GM19025 (cell line): ENCODE results near the gene RAD51D.
"Not testable (repeated sequence)": the region's sequence is repeated elsewhere in the genome, so short reads cannot be mapped to it uniquely, and the experiment has no call there.

Source experiments
- ATAC-seq: cut with Tn5 transposase; IDR thresholded peaks from one replicate; pipeline ENCODE4 v1.9.1; 2021; ENCODE audit warnings: mild to moderate bottlenecking, low read depth, moderate library complexity; ENCODE audit not compliant: unreplicated experiment

The RAD51D gene

DNA sequence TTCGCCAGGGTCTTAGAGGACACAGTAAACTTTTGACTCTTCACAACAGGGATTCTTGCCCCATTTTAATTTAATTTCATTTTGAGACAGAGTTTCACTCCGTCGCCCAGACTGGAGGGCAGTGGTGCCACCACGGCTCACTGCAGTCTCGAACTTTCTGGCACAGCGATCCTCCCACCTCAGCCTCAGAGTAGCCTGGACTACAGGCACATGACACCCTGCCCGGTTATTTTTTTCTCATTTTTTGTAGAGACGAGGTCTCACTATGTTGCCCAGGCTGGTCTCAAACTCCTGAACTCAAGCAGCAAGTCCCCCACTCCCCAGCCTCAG is 22.8 kb upstream of the RAD51D start:
- ATAC-seq = no peak

DNA sequence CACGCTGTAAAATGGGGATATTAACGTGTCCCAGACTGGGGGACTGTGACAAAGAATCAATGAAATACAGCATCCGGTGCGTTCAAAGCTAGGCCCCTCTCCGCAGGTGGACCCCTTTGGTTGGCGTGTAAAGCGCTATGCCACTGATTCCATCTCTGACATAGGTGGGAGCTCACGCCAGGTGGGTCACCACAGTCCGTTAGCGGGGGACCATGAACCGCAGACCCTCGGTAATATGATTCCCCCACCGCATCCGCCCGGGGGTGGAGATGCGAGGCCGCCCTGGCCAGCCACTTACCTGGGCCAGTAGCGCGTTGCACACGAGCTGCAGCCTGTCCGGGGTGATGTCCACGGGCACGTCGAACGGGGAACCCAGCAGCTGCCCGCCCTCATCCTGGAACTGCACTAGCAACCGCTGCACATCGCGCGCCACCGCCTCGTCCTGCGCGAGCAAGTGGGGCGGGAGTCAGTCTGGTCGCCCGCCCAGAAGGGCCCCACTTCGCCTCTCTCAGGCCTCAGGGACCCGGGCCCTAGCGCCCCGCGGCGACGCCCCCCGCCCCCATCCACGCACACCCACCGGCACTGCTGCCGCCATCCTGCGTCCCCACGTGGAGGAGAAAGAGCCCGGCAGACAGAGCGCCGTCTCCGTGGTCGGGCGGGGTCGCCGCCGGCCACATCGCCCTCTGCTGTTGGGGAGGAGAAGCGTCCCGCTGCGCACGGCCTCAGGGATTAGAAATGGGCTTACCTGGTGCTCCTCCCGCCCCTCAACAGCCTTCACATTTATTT is 22.2 kb upstream of the RAD51D start, which contains the start of gene NLE1:
Gene NLE1 (minus strand): TSS at position 623 of the 786 bp plus-strand sequence. CDS start 28 bp downstream, at position 595.
- peak; percentile 71 for ATAC-seq

DNA sequence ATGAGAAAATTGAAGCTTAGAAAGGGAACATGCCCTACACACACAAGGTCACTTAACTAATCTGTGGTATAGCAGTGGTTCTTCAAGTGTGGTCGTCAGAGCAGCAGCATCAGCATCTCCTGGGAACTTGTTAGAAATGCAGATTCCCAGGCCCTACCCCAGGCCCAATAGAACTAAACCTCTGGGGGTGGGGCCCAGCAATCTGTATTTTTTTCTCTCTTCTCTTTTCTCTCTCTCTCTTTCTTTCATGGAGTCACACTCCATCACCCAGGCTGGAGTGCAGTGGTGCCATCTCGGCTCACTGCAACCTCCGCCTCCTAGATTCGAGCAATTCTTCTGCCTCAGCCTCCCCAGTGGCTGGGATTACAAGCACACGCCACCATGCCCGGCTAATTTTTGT is 18.6 kb upstream of the RAD51D start:
- ATAC-seq = no peak

DNA sequence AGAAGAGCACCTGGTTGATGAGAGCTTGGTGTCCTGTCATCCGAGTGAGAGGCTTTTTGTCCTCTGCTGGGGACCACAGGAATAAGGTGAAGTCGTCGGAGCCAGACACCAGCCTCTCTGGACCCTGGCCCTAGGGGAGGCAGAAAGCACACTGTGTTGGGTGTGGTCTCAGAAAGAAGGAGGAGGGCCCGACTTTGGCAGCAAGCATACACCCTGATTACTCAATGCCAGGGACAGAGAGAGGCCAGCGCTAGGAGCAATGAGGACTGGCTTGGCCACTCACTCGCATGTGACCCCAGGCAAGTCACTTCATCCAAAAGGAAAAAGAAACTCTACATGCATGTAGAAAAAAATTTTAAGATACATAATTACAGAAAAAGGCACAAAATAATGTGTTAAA is 15.7 kb upstream of the RAD51D start:
- ATAC-seq = no peak

DNA sequence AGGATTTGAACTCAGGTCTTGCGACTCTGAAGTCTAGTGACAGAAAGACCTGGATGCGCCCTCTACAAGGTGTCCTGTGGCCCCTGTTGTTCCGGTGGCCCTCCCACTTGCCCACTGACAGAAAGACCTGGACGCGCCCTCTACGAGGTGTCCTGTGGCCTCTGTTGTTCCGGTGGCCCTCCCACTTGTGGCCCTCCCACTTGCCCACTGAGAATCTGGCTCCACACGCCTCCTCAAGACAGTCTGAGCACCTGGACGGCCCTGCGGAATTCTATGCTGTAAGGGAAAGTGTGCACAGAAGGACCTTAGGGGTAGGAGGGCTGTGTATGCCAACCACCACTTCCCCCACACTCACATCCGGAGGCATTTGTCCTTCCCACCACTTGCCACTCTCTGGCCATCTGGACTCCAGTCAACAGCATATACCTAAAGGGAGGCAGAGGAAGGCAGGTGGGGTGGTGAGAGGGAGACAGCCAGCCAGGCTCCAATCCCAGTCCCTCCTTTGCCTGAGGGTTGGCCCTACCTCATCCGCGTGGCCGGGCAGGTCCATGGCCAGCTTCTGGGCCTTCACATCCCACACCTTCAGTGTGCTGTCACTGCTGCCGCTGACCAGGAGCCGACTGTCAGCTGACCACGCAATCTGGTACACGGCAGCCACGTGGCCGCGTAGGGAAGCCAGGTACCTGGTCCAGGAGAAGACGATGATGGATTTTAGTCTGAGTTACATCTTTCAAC is 13.3 kb upstream of the RAD51D start:
- ATAC-seq = no peak

DNA sequence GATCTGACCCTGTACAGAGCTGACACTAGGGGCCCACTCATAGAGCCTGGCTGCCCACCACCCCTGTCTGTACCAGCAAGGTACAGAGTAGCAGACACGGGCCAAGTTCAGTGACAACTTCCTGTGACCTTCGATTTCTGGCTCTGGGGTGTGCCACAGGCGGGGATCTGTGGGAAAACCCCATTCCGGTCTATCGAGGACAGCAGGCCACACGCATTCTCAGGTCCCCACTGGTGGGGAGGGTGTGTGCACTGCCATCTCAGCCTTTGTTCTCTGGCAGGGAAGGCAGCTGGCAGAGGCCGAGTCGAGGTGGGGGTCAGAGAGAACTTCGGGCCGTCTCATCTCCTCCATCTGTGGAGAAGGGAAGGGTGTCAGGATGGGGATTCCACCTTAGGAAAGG is 12.4 kb upstream of the RAD51D start:
- ATAC-seq = no peak

DNA sequence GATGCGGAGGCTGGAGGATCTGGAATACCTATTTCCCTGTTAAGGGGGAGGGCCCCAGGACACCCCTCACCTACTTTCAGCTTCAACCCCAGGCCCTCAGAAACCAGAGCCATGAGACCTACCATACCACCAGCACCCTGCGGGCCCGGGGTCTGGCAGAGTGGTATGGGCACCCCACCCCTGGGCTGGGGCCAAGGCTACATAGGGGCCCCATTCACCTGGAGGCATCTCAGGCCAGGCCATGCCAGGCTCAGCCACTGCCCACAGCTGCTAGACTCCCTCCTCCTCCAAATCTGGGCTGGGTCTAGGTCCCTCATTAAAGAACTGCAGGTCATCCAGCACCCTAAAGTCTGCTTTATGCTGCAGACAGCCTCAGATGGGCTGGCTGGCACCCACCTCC is 10.7 kb upstream of the RAD51D start:
- ATAC-seq = no peak

DNA sequence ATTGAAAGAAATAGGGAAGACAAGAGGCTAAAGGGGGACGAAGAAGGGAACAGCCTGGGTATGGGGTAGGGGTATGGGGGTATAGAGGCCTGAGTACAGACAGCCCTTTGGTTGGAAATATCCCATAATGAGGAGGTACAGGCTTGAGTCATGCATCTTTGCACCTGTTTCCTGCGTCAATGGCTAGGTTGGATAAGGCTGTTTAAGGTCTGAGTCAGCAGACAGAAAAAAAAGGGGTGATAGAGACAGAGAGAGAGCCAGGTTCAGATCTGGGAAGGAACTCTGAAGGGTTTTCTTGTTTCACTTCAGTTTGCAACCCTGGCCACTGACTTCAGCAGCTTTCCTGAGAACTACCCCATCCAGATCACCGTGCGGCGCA is 10.3 kb upstream of the RAD51D start:
- ATAC-seq = no peak

DNA sequence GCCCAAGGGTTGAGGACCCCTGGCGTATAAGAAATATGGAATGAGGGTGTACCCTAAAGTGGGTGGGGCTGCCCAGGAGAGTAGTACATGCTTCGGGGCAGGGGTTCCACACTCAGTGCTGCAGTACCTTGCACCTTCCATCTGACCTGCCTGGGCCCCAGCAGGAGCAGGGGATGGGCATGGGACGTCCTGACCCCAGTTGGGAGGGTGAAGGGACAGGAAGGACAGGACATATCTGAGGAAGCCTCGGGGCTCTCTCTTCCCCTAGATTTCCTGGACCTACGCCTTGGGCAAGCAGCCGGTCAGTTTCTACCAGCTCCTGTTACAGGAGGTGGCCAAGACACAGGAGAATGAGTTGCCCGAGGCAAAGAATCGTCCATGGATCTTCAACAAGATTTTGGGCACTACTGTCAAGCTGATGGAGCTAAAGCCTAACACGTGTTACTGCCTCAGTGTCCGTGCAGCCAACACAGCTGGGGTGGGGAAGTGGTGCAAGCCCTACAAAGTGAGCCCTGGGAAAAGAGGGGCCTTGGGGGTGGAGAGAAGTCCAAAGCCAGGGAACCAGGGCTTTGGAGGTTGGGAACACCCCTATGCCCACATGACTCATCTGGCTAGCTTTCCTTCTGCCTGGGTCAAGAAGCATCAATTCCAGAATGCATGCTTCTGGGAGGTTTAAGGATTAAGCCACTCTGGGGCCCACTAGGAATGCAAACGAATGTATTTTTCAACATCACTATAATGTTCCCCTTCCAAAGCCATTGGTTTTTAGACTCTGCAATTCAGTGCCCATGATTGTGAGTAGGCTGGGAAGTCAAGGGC is 9.7 kb upstream of the RAD51D start:
- no peak for ATAC-seq

DNA sequence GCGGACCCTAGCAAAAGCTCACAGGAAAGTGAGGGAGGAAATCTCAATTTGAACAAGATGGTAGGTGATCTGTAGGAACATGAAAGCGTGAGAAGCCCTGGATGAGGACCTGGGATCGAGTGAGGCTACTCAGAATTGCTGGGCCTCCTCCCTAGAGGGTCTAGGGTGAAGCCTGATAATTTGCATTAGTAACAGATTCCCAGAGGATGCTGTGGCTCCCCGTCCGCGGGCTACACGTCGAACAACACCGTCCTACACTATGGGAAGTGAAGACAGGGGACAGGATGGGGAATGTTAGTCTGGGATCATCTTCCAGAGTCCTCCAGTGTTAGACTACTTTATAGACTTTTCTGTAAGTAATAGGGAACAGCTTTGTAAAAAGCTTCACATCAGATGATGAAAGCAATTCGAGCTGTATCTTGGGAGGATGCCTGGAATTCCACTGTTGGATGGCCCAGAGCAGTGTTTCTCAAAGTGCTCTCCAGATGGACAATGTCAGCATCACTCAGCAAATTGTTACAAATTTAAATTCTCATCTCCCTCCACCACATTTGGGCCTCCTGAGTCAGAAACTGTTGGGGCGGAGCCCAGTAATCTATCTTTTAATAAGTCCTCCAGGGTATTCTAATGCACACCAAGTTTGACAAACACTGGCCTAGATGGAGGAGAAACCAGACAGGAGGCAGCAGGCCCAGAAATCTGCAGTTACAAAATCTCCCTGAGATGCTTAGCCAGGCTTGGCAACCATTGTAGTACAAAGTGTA is 8.3 kb upstream of the RAD51D start:
- ATAC-seq = no peak

DNA sequence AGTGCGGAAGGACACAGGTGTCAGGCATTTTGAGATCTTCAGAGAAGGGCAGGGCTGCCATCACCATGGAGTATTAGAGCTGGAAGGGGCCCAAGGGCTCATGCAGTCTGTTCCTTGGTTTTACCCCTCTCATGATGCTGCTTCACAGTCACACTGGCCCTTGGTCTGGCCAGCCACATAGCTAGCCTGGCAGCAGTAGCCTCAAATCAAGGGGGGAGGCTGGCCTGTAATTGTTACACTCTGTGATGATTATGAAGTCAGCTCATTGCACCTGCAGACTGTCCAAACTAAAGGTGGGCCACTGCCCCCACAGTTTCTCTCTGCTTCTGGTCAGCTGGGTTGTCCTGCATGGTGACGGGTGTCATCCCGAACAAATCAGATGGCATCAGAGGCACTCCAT is 1.7 kb upstream of the RAD51D start, which contains the start of gene FNDC8:
Gene FNDC8 (plus strand): TSS at position 301 of the 400 bp plus-strand sequence. CDS start 79 bp downstream, at position 380.
- ATAC-seq = no peak

DNA sequence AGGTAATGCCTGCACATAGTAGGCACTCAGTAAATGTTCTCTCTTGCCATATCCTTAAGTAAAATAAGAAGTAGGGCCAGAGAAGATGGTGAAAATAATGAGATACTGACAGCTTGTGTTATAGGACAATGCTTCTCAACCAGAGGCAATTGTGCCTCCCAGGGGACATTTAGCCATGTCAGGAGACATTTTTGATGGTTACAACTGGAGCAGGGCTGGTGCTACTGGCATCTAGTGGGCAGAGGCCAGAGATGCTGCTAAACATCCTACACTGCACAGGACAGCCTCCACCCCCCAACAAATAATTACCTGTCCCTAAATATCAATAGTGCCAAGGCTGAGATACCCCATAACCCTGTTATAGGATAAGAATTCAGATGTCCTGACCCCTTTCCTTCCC is 1.7 kb downstream of the RAD51D start:
- ATAC-seq = no peak

DNA sequence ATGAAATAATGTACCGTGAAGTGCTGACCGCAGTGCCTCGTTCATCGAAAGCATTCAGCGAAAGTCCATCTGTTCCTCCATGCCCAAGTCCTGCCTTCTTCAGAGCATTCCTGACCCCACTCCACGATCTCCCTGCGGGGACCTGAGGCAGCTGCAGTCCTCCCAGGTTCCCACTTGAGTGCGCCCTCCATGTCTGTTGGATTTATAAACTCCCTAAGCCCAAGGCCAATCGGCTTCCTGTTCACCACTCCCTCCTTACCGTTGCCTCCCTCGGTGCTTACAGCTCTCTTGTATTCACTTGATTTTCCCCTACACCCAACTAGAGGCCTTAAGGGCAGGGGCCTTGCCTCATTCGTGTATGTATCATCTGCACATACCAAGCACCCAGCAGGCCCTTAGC is 2.8 kb downstream of the RAD51D start:
- ATAC-seq = no peak

DNA sequence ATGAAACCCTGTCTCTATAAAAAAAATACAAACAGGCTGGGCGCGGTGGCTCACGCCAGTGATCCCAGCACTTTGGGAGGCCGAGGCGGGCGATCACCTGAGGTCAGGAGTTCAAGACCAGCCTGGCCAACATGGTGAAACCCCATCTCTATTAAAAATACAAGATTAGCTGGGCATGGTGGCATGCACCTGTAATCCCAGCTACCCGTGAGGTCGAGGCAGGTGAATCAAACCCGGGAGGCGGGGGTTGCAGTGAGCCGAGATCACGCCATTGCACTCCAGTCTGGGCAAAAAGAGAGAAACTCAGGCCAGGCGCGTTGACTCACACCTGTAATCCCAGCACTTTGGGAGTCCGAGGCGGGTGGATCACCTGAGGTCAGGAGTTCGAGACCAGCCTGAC is 8.9 kb downstream of the RAD51D start:
- not testable (repeated sequence) for ATAC-seq

DNA sequence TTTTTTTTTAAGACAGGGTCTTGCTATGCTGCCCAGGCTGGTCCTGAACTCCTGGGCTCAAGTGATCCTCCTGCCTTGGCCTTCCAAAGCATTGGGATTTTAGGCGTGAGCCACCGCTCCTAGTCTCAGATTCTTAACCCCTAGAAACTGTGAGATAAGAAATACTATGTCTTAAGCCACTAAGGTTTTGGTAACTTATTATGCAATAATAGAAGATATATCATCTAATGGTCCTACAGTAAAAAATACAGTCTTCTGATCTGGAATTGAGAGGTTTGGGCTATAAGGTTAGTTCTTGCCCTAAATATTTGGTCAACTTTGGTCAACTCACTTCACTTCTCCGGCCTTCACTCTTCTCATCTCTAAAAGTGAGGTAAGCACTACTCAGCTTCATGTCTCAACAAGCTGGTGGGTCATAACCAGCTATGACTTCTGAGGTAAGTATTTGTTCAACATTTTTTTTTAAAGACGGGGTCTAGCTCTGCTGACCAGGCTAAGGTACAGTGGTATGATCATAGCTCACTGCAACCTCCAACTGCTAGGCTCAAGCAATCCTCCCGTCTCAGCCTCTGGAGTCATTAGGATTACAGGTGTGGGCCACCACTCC is 14.7 kb downstream of the RAD51D start:
- no peak for ATAC-seq

DNA sequence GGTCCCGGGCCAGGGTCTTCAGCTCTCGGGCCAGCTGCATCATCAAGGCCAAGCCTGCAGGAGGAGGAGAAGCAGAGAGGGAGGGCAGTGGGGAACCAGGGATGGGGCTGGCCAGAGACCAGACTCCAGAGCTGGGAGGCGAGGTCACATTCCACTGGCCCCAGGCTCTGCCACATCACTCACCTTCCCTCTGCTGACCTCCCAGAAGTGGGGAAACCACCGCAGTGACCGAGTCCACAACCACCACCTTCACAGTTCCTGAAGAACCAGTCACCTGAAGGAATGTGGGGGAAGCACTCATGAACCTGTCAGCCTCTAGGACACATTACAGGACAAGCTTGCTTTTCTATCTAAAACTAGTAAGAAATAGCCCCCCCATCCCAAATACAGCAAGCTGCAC is 16.4 kb downstream of the RAD51D start:
- no peak for ATAC-seq

DNA sequence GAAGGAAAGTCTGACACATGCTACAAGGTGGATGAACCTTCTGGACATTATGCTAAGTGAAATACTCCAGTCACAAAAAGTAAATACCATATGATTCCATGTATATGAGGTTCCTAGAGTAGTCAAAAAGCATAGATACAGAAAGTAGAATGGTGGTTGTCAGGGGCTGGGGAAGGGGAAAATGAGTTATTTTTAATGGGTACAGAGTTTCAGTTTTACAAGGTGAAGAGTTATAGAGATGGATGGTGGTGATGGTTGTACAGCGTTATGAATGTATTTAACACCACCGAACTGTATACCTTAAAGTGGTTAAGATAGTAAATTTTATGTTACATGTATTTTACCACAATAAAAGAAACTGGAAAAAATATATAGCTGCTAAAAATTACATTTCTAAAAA is 17.9 kb downstream of the RAD51D start:
- ATAC-seq = no peak

DNA sequence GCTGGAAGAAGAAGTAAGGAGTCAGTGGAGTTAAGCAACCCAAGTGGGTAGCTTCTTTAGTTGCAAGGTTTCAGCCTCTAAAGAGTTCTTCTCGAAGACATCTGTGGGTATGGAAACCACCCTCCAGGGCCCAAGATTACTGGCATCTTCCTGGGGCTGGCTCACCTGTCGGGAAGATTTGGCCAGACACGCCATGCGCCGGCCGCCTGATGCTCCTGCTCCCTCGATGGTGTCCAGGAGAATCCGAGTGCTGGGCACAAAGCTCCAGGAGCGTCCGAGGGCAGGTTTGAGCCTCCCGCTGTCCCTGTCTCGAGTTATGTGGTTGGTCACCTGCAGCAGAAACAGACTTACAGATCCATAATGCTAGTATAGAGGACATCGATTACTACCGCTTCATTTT is 18.6 kb downstream of the RAD51D start:
- ATAC-seq = no peak

DNA sequence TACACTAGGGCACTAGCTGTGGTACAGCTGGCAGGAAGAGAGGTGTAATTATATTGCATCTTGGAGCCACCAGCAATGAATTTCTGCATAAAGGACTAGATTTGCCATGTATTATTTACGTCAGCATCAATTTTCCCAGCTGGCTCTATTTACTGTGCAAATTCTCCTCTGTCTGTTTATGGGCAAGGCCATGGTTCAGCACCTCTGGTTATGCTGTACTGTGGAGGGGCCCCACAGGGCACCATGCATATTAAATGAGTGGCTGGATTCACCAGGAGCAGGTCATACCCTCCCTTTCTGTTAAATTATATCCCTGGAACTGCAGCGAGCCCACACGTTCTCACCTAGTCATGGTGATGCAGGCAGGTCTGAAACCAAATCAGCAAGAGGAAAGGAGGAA is 19.8 kb downstream of the RAD51D start:
- ATAC-seq = no peak

DNA sequence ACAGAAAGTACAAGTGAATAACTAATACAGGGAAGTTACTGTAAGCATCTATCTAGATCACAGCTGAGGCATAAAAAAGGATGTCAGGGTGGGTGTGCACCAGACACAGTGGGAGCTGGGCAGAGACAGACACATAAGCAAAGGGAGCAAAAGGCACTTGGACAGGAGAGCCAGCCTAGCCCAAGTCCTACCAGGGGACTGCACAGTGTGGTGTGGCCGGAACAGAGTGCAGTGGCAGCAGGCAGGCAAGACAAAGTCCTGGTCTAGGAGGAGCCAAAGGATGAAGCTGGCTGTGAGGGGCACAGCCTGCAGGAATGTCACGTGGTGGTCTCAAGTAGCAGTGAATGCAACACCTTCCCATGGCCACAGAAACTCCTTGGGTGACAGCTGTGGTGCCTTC is 21.9 kb downstream of the RAD51D start:
- ATAC-seq = no peak
